Stimulated activated CD4-positive, alpha-beta T cell treated with anti-CD3 and anti-CD28 coated beads, Interleukin-2, amount 100 ng/mL, for 48 hours (primary cell): ENCODE data around the gene USP40.

ENCODE experiments used
- DNase-seq, 2 donors: peaks; one replicate each; pipeline ENCODE4 v3.0.0-alpha.2; 2020

USP40 gene

GRCh38 chr2:233492078-233492477 lies 74.5 kb downstream of the USP40 start:
- no peak for DNase-seq

GRCh38 chr2:233491326-233491725 lies 75.3 kb downstream of the USP40 start:
- DNase-seq: no peak

- no peak for DNase-seq
Measured at GRCh38 chr2:233490831-233491230, 75.8 kb downstream of the USP40 start.

DNA sequence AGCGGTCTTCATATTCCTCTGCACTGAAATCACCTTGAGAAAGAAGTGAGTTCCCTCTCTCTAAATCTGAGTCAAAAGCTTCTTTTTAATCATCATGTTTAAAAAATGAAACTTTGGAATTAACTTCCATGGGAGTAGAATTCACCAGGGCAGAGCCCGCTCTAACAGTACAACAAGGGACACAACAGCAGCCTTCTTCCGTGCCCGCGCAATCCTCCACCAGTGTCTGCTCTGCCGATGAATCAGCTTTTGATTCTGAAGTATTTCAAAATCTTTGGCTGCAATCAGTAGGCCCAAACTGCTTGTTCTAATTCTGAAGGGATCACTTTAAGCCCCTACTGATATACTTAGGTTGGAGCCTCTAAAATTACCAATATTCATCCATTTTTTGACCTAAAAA lies 76.9 kb downstream of the USP40 start:
- DNase-seq: no peak

DNA sequence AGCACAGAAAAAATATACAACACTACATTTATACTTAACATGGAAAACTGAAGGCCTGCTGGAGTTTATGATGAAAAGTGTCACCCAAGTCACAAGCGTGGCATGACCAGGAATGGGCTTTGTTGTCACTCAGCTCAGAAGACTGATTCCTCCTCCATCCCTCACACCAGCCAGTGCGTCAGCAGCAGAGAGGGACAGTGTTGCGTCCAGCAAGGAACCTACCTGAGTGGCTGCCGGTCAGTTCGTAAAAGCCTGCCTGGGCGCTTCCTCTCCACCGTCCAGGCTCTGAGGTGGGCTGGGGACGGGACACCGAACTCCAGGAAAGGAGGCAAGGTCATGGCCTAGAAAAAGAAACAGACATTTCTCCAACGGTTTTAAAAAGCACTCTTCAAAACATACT lies 77.4 kb downstream of the USP40 start:
- DNase-seq: no peak

- no peak for DNase-seq
Measured at GRCh38 chr2:233487748-233488345, 78.7 kb downstream of the USP40 start.

GRCh38 chr2:233486778-233487552 lies 79.6 kb downstream of the USP40 start:
- no peak for DNase-seq

- DNase-seq: no peak
Measured at GRCh38 chr2:233486357-233486756, 80.2 kb downstream of the USP40 start.

GRCh38 chr2:233485726-233486125 lies 80.9 kb downstream of the USP40 start:
- DNase-seq: no peak

DNA sequence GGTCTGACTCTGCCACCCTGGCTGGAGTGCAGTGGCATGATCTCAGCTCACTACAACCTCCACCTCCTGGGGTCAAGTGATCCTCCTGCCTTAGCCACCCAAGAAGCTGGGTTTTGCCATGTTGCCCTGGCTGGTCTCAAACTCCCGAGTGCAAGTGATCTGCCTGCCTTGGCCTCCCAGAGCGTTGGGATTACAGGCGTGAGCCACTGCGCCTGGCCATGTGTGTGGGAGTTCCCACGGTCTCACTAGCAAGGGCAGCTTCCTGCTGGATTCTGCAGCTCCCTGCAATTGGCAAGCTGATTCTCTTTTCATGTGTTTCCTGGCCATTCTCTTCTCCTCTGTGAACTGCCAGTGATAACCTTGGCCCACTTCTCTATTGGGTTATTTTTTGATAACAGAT lies 84.0 kb downstream of the USP40 start:
- DNase-seq: no peak

DNA sequence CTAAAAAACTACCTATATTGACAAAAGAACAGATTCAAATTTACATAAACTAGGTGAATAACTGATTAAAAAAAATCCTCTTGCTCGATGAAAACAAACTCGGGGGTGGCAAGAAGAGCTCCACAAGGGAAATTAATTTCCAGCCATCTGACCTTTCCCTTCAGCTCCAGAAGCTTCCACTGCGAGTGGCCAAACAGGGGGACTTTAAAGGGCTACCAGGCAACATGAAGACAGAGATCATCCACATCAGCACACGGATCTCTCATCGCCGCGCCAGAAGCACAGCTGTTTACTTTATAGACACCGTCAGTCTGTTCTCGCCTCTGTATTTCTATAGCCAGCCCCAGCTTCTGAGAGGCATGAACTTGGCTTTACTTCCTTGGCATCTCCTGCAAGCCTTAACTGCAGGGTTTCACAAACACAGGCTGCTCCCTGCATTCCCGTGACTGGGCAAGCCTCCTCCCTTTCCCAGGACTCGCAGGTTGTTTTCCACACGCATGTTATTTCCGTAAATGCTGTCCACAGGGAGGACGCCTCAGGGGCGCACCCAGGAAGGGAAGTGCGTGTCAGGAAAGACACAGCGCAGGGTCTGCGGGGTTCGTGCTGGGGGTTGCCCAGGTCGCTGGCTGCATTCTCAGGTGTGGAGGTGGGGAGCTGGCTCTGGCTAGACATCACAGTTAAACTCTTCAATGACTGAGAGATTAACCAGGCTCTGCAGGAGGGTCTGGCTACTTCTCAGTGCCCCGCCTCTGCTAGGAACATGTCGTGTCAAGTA lies 85.0 kb downstream of the USP40 start:
- DNase-seq: no peak

DNA sequence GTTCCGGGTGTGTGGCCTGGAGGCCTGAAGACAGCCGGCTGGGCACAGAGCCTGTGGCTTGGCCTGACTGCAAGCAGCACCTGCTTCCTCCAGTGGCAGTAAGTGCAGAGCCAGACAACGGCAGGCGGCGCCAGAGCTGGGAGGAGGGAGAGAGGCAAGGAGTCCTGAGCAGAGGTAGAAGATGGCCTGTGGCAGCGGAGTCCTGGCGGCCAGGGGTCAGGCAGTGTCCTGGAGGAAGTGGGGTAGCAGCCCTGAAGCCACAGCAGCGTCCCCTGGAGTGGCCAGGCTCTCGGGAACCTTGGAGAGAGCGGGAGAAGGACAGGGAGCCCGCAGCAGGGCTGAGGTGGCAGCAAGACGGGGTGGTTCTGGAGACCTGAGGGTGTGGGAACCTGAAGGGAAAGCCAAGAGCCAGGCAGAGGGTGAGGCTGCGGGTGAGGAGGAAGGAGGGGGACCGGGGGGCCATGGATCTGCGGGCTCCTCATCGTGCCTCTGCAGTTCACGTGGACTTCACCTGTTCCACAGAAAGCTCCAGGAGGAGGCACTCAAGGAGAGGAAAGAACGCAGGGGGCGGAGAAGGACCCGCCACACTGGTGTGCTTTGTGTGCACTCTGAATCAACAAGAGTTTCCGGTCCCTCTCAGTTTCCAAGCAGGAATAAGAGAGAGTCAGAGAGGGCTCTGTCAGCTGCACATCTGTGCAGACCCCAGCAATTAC lies 85.9 kb downstream of the USP40 start:
- no peak for DNase-seq

GRCh38 chr2:233479616-233480489 lies 86.7 kb downstream of the USP40 start:
- DNase-seq: no peak

GRCh38 chr2:233477548-233478433 lies 88.8 kb downstream of the USP40 start:
- DNase-seq: no peak

DNA sequence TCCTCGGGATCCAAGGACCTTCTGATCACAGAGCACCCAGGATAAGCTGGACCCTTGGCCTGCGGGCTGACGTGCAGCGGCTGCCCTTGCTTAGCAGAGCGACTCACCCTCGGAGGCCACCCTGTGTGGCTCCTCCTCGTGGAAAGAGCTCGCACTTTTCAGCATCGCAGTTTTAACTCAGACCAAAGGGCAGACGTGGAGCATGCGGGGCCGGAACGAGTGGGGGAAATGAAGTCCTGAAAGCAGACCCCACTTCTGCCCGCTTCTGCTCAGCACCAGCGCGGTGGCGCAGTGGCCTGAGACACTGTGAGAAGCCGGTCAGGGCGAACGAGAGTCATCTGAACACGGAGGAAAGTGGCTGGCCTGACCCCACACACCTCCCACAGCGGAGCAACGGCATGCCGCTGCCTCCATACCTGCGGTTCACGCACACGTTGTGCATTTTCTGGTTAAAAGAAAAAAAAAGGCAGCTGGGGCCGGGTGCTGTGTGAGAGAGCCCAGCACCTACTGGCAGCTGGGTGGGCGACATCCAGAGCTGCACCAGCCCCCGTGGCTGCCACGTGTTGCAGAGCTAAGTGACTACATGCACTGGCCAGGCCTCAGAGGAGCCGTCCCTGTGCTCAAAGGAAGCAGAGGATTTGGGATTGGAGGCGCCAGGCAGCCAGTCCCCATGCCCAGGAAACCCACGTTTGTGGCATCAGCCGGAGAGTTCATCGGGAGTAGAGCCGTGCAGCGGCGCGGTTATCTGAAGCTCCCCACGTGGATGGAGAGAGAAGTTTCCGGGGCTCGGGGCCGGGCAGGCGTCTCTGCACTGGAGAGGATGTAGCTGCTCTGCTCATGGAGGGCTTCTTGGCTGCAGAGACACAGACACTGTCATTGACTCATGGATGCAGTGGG lies 89.7 kb downstream of the USP40 start:
- DNase-seq: no peak

- DNase-seq: no peak
Measured at GRCh38 chr2:233476063-233476410, 90.5 kb downstream of the USP40 start.

DNA sequence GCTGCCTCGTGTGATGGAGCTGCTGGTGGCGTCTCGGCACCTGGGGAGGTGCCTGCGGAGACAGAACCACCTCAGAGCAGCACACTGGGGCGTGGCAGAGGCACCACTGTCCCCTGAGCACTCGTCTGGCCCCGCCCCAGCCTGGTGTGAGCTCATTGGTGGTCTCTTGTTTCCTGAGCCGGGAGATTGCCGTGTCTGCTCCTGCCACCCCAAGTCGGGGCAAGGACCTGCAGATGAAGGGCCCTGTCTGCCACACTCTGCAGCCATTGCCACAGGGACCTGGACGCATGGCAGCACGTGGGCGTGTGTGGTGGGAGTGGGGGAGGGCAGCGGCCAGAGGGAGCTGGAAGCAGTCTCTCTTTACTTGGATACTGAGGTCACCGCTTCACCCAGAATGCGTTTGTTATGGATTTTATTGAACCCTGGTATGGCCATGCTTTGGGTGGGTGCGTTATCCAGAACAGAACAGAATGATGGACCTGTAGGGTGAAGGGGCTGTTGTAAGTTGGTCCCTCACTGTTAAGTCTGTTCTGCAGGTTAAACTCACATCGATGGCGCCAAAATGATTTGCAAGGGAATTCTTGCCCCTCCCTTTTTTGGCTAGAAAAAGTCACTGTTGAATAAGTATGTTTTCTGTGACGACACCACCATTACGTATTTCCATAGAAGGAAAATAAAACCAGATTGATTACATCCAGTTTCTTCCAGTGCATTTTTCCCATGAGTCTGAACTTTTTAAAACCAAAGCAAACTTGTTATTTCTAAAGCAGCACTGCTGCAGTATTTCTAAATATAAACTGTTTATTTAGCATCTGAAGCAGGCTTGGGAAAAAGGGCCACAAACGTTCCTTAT lies 92.0 kb downstream of the USP40 start:
- no peak for DNase-seq

GRCh38 chr2:233473878-233474277 lies 92.7 kb downstream of the USP40 start:
- no peak for DNase-seq

DNA sequence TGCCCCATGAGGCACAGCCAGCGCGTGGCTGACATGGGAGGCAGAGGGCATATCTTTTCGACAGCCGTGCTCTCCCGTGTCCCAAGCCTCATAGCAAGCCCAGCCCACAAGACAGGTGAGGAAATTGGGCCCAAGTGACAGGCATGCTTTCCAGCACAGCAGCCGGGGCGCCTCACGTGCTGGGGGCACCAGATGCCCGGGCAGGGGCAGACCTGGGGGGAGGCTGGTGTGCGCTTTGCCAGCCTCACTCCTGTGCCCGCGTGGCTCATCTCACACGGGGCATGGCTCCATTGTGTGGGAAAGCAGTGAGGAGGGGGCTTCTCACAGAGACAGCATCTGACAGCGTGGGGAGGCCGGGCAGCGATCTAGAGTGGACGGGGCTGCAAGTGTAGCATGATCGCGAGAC lies 93.2 kb downstream of the USP40 start:
- DNase-seq: no peak
